Liver (tissue), 3 donors: Measurements from ENCODE around the gene WRAP73.

Experiments used
- ATF3 ChIP-seq: IDR thresholded peaks from 2 replicates; pipeline ENCODE4 v1.6.1; 2016; ENCODE audit warnings: antibody characterized with exemption
- CTCF ChIP-seq: fragments of 150-350 bp; IDR thresholded peaks from 2 replicates; pipeline ENCODE4 v1.5.1; 2017; ENCODE audit warnings: improper control_type of control experiment, low read depth, low read length; ENCODE audit not compliant: missing input control
- EGR1 ChIP-seq, 2 donors: IDR thresholded peaks; 2 replicates each; pipeline ENCODE4 v1.6.1; 2016 to 2018; ENCODE audit warnings: antibody characterized with exemption in 2 of 2, low read depth in 2 of 2
- GABPA ChIP-seq, 2 donors: IDR thresholded peaks in 1 of 2; conservative IDR thresholded peaks in 1 of 2; 2 replicates each; pipeline ENCODE4 v1.6.1; 2016; ENCODE audit warnings: antibody characterized with exemption in 2 of 2, mild to moderate bottlenecking in 1 of 2, moderate library complexity in 1 of 2
- HNF4G ChIP-seq: IDR thresholded peaks from 2 replicates; pipeline ENCODE4 v1.6.1; 2016; ENCODE audit warnings: antibody characterized with exemption
- RAD21 ChIP-seq, 2 donors: IDR thresholded peaks; 2 replicates each; pipeline ENCODE4 v1.6.1; 2016; ENCODE audit warnings: antibody characterized with exemption in 2 of 2, mild to moderate bottlenecking in 2 of 2
- REST ChIP-seq: IDR thresholded peaks from 2 replicates; pipeline ENCODE4 v1.6.1; 2016; ENCODE audit warnings: antibody characterized with exemption, mild to moderate bottlenecking
- RXRA ChIP-seq, 2 donors: IDR thresholded peaks; 2 replicates each; pipeline ENCODE4 v1.6.1; 2017 to 2018; ENCODE audit warnings: antibody characterized with exemption in 2 of 2, mild to moderate bottlenecking in 1 of 2
- TAF1 ChIP-seq: conservative IDR thresholded peaks from 2 replicates; pipeline ENCODE4 v1.6.1; 2016; ENCODE audit warnings: antibody characterized with exemption, mild to moderate bottlenecking
- YY1 ChIP-seq: IDR thresholded peaks from 2 replicates; pipeline ENCODE4 v1.6.1; 2016; ENCODE audit warnings: antibody characterized with exemption, mild to moderate bottlenecking
- donor health status: healthy.
- donor health status: healthy.

GRCh38 chr1:3629561-3630160, 20.2 kb downstream of the WRAP73 start:
- TF ChIP-seq CTCF (no peak), YY1 (no peak), REST (no peak), TAF1 (no peak), GABPA (IDR thresholded peaks at IDR 0.05 in 1 of 2, conservative IDR thresholded peaks at IDR 0.05 in 1 of 2) (no peak), RXRA (IDR thresholded peaks at IDR 0.05) (no peak), ATF3 (no peak), RAD21 (IDR thresholded peaks at IDR 0.05) (no peak), HNF4G (no peak), EGR1 (IDR thresholded peaks at IDR 0.05; ENCODE audit: low read depth in 2 of 2) (no peak)
